ENCODE measurements around the gene MAP3K19. TPM values are rescaled to one million over a fixed set of nuclear protein-coding genes. Genes with fewer than 3 reads are reported as not detected.

Gene MAP3K19
- total and polyA plus RNA-seq, 2 experiments from 2014 or later, result not detected

- no peak for TF ChIP-seq EZH2 (IDR thresholded peaks at IDR 0.05; ENCODE audit: low read depth, unreplicated experiment)
- Mint-ChIP-seq H3K36me3 (ENCODE audit: low read depth) (peaks cover 5% of the 10 kb centered on the region; the same call in 2 of the 3 replicates), H3K9me3 (peaks cover 23% of the 10 kb centered on the region), H3K27me3 (ENCODE audit: insufficient read depth, low read depth, poor library complexity) (no peaks in the 10 kb centered on the region), H3K27ac (no peak overlapping the region), H3K4me3 (no peak overlapping the region), H3K4me1 (no peaks in the 10 kb centered on the region)
- ATAC-seq (no peak), DNase-seq (ENCODE audit: low spot score) (no peak)
- no peak overlapping the region for H3K4me3 ChIP-seq
- no peak overlapping the region for H3K4me2 ChIP-seq
- no peaks in the 10 kb centered on the region for H4K20me1 ChIP-seq (replicated peaks; ENCODE audit: insufficient read depth)
- H2AFZ ChIP-seq, result no peak overlapping the region
- peaks cover 7% of the 10 kb centered on the region; the same call in 1 of the 2 replicates for H3K36me3 ChIP-seq (ENCODE audit: insufficient read depth)
- H3K27me3 ChIP-seq (ENCODE audit: insufficient read depth), result no peaks in the 10 kb centered on the region
- no peaks in the 10 kb centered on the region for H3F3A ChIP-seq (replicated peaks; ENCODE audit: low read depth)
- H3K9me2 ChIP-seq (ENCODE audit: insufficient read depth), result 0 out of 2 replicates have a peak, but pooled peaks cover 6% of the 10 kb centered on the region
- H3K27ac ChIP-seq (ENCODE audit: low read depth), result no peak overlapping the region
- H3K4me1 ChIP-seq (ENCODE audit: insufficient read depth), result no peaks in the 10 kb centered on the region
- no peaks in the 10 kb centered on the region for H3K79me2 ChIP-seq (replicated peaks; ENCODE audit: insufficient read depth)
These were observed 71.1 kb downstream of the MAP3K19 start for GRCh38 chr2:134976074-134976702.

GRCh38 chr2:134975281-134976009, 71.8 kb downstream of the MAP3K19 start:
- H3K27ac Mint-ChIP-seq, result no peak overlapping the region
- Histone ChIP-seq H3K9me2 (ENCODE audit: insufficient read depth) (no peaks in the 10 kb centered on the region), H3K4me2 (no peak overlapping the region), H3F3A (replicated peaks; ENCODE audit: low read depth) (no peaks in the 10 kb centered on the region), H3K27me3 (ENCODE audit: insufficient read depth) (no peaks in the 10 kb centered on the region), H3K4me1 (ENCODE audit: insufficient read depth) (no peaks in the 10 kb centered on the region), H3K4me3 (no peak overlapping the region), H3K27ac (ENCODE audit: low read depth) (no peak overlapping the region), H3K36me3 (ENCODE audit: insufficient read depth) (peaks cover 7% of the 10 kb centered on the region; the same call in 1 of the 2 replicates), H4K20me1 (replicated peaks; ENCODE audit: insufficient read depth) (no peaks in the 10 kb centered on the region), H2AFZ (no peak overlapping the region), H3K79me2 (replicated peaks; ENCODE audit: insufficient read depth) (no peaks in the 10 kb centered on the region)
- H3K36me3 Mint-ChIP-seq (ENCODE audit: low read depth), result peaks cover 10% of the 10 kb centered on the region
- H3K4me3 Mint-ChIP-seq, result no peak overlapping the region
- H3K4me1 Mint-ChIP-seq, result no peaks in the 10 kb centered on the region
- H3K27me3 Mint-ChIP-seq (ENCODE audit: insufficient read depth, low read depth, poor library complexity), result no peaks in the 10 kb centered on the region
- DNase-seq (ENCODE audit: low spot score) (no peak), ATAC-seq (no peak)
- H3K9me3 Mint-ChIP-seq, result peaks cover 29% of the 10 kb centered on the region
- no peak for TF ChIP-seq POLR2AphosphoS5 (IDR thresholded peaks at IDR 0.05; ENCODE audit: low read depth)
- TF ChIP-seq STAT1 (IDR thresholded peaks at IDR 0.05; ENCODE audit: unreplicated experiment), result no peak
- TF ChIP-seq ZNF462 (CRISPR knock-in tag; IDR thresholded peaks at IDR 0.05), result no peak
- TF ChIP-seq CTCF (conservative IDR thresholded peaks at IDR 0.05; ENCODE audit: low read depth in 2 of 2), result no peak
- TF ChIP-seq NANOG (IDR thresholded peaks at IDR 0.05; ENCODE audit: borderline replicate concordance), result no peak
- TF ChIP-seq REST (IDR thresholded peaks at IDR 0.05; ENCODE audit: unreplicated experiment), result no peak
- no peak for TF ChIP-seq EZH2phosphoT487 (IDR thresholded peaks at IDR 0.05; ENCODE audit: unreplicated experiment)
- TF ChIP-seq CREB1 (CRISPR knock-in tag; IDR thresholded peaks at IDR 0.05; ENCODE audit: low read depth), result no peak

Data from GM23338 (cell line).